Dermis microvascular lymphatic vessel endothelial cell (primary cell): Measurements from ENCODE around the gene TMOD2. TPM values are rescaled to one million over a fixed set of nuclear protein-coding genes. Genes with fewer than 3 reads are reported as not detected.
A peak's percentile ranks its signal among the peaks of the same experiment; 100 is the strongest.

Experiments used
- DNase-seq, 2 donors: peaks; one replicate each; pipeline versions ENCODE4 v3.0.0 to v3.0.0-alpha.2; 2010; ENCODE audit warnings: low read depth in 2 of 2
- total RNA-seq: library from RNA; depleted of rRNA; stranded (reverse); fragments of >200 nt; gene quantifications from 2 replicates; pipeline ENCODE4 v1.2.1, GENCODE V29; 2014

Gene TMOD2
- total RNA-seq, 1 donor from 2014 or later: 19.1 TPM

DNA sequence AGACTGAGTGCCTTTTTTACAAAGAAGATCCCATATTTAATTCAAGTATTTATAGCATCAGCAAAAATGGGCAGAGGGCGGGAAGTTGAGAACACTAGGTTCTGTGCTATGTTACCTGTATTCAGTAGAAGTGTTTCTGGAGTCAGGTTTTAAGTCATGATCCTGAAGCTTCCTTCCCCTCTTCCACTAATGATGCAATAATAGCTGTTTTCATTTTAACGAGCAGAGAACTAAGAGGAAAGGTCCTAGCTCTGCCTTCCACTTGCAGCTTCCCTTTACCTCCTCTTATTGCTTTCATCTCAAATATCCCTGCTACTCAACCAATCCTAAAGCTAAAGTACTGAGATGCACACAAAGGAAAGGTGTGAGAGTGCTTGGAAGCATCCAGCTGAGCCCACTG, 61.2 kb downstream of the TMOD2 start:
- DNase-seq: no peak

DNA sequence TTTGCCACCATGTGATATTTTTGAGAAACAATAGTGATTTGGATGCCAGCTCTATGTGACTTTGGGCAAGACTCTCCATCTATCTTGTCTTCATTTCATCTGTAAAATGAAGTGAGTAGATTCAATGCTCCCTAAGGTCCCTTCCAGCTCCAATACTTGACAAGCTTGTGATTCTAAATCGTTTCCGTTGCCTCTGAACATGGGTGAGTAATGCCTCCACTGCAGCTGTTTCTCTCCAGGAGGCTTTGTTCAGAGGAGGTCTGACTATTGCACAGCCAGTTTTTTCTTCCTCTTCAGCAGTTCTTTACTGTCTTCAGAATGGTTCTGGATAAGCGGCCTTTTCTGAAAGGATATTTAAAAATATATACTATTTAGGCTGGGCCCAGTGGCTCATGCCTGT, 63.2 kb downstream of the TMOD2 start:
- DNase-seq: no peak

DNA sequence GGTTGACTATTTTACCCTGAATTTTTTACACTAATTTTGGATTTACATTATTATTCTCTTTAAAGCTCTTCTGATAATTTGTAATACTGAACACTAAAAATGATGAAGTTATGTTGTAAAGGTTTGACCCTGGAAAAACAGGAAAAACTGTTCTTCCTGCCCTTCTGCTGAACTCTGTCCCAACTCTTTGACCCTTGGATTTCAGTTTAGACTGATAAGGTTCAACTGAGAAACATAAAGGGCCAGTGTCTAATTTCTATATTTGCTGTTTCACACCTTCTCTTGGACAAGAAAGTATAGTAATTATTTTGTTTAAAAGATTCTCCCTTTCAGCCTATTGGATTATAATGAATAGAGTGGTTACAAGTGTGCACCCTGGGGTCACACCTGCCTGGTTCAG, 65.2 kb downstream of the TMOD2 start:
- peak; percentile 43 to 57 for DNase-seq

DNA sequence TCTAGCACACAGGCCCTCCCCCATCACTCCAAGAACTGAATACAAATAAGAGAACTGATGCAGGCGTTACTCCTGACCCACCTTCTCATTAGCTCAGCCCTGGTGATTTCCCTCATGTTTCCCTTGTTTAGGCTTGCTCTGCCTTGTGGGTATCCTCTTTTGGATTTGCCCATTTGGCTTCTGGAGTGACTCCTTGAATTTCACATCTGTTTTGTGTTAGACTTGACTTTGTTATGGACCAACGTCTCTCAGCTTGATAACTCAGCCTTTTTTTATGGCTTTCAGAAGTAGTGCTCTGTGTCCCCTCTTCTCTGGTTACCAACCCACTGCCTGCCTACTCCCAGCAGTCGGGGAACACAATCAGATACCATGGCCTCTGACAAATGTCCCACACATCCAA, 66.8 kb downstream of the TMOD2 start:
- DNase-seq: no peak

DNA sequence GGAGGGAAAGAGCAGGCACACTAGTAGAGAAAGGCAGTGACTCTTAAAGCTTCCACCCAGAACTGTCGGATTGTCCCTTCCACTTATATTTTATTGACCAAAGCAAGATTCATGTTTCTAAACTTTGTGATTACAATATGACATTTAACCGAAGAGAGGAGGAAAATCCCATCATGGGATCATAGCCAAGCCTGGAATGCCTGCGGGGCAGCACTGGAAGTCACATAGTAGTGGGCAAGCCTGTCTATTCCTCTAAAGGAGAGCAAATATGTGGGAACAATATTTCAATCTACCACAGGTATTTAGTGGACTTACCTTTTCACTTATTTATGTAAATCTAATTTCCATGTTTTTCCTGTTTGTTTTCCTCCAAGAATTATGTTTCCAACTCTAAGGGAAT, 74.3 kb downstream of the TMOD2 start:
- no peak for DNase-seq

DNA sequence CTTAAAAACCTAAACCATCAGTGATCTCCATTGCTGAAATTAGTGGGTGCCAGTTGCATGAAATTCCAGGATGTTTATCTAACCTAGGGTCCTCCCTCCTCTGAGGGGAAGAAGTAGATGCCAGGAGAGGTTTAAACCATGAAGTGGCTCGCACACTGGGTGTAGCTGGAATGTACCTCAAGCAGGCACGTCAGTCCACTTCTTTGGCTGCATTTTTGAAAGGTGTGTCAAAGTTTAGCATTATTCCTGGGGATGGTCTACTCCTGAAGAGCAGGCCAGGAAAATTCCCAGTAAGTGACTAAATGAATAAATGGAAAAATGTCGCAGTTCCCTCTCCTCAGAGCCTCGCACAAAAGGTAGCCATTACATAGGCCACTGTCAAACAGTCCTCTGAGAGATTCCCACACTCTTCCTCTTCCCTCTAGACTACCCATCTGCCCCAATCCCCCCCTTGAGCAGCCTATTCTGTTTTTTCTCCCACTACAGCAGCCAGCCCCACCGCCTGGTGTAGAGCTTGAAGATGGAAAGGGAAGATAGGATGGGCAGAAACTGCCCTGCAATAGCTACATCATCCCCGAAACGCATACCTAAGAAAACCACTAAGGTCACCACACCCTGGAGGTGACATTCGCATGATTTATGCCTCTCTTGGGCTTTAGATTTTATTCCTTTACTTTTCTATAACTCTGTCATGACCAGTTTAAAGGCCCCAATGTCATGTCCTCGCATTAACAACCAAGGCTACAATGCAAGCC, 77.4 kb downstream of the TMOD2 start:
- no peak for DNase-seq

DNA sequence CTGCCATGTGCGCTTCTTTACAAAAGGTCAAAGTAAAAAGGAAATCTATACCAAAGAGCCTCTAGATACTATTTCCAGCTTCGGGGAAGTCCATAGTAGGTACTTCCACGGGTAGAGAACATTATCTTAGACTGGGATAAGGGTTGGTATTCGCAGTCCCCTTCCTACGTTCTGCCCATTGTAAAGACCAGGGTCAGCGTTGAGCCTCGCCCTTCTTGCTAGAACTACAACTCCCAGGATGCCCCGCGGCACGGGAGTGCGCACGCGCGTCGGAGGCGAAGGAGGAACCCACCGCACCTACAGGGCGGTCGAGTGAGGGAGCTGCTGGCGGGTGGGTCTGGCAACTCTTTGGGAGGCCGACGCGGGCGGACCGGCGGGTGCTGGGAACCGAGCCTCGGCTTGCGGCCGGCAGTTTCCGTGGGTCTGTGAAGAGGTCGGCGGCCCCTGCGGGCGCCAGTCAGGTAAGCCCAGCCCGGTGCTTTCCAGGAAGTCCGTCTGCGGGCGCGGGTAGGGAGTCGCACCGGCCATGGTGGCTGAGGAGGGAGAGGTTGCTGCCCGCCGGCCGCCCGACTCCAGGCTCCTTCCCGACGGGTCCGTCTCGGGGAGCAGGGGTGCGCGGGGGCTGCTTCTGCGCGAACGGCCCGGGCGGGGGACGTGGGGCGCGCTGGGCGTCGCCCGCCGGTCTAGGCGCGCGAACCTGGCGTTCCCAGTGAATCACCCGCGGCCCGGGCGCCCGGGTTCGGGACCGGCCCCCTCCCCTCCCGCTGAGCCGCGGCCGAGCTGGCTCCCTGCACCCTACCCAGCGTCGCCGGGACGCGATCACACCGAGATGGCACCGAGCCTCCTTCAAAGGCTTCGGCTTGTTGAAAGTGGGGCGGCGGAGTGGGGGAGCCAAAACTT, 78.2 kb downstream of the TMOD2 start, which contains the start of gene TMOD3:
Gene TMOD3 (plus strand): TSS at position 278 of the 900 bp plus-strand sequence. CDS start 33,232 bp downstream, outside the sequence.
- DNase-seq: peak; percentile 80 to 92

DNA sequence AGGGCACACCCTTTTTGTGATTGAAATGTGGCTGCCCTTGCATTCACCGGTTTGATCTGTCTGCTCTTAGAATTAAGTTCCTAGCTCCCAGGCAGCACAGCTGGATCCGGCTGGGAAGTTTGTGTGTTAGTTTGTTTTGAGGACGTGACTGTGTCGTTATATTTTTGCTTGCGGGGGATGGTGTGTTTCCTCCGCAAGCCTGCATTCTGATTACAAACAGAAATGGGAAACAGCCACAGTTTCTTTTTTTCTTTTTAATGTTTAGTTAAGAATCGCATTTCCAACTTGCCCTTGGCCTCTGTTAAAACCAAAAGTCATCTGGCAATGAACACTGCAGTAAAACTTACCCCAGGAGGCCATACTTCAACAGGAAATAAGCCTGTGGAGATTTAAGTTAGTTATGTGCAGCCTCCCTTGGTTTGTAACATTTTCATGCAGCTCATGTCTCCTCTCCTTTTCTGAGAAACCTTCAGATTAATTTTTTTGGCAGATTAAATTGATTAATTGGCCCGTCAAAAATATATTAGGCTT, 78.9 kb downstream of the TMOD2 start:
- peak in 1 of 2 donors; percentile 67 for DNase-seq

DNA sequence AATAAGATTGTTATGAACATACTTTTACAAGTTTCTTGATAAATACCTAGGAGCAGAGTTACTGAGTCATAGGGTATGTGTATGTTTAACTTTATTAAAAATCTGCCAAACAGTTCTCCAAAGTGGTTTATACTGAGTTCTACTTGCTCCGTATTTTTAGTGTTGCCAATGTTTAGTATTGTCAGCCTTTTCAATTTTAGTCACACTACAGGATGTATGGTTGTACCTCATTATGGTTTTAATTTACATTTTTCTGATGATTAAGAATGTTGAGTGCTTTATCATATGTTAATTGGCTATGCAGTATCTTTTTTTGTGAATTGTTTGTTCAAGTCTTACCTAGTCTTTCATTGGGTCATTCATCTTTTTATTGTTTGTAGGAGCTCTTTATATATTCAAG, 82.4 kb downstream of the TMOD2 start:
- no peak for DNase-seq

DNA sequence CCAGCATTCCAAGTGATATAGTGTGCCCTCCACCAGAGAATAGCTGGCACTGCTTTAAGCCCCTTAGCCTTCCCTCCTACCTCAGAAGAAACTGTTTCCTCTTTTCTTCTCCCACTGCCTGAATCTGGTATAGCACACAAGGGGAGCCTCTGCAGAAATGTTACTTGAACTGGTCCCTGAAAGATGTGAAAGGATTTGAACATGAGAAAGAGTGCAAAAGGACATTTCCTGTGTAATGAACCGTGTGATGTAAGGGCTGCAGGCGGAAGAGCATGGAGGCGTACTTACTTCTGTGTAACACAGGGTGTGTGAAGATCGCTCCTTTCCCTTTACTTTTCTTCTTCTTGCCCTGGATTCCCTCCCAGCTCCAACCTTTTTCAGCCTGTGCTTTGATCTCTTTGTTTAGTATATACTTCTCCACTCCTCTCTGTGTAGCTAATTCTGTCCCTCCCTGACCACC, 86.4 kb downstream of the TMOD2 start:
- DNase-seq: peak in 1 of 2 donors; percentile 69

DNA sequence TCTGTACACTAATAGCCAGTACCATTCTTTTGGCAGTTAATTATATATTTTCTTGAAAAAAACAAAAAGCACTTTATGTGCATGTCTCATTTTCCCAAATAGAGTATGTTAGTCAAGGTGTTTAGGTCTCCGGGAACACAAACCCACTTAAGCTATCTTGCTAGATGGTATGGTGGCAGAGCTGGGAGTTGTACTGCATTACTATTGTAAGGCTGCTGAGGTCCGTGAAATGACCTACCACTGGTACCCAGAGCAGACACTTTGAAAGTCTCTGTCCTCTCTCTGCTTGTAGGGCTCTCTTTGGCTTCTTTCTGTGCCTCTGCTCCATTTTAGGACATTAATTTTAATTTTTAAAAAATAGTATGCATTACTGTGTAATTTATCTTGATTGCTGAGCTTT, 86.9 kb downstream of the TMOD2 start:
- no peak for DNase-seq

DNA sequence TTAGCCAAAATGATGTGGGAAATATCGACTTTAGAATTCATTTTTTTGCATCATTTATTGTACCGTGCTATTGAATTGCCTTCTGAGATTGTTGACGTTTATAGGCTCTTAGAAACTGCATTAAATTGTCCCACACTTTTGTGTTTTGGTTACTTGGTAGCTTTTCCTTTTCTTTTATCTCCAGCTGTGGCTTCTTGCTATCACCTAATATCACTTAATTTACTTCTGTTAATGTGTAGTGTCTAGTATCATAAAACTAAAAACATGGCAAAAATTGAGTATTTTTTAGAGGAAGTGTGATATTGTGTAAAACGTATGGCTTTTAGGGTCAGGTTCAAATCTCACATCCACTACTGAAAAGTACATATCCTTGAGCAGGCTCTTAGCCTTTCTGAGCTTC, 89.3 kb downstream of the TMOD2 start:
- no peak for DNase-seq

DNA sequence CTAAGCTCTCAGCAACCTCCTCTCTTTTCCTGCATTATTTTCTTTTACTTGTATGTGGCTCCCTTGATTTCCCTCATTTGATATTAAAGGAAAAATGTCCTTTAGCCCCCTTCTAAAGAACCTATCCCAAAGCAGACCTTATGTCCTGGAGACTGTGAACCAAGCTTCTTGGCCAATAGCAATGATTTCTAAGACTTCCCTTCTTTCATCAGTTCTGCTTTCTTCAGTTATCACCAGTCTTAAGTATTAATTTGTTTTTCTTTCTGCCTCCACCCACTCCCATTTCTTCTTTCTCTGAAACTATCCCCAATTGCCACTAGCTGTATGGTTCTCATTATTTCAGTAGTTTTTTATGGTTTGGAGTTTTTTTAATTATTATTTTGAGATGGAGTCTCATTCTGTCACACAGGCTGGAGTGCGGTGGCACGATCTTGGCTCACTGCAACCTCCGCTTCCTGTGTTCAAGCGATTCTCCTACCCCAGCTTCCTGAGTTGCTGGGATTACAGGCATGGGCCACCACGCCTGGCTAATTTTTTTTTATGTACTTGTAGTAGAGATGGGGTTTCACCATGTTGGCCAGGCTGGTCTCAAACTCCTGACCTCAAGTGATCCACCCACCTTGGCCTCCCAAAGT, 90.1 kb downstream of the TMOD2 start:
- DNase-seq: peak; percentile 55 to 75

DNA sequence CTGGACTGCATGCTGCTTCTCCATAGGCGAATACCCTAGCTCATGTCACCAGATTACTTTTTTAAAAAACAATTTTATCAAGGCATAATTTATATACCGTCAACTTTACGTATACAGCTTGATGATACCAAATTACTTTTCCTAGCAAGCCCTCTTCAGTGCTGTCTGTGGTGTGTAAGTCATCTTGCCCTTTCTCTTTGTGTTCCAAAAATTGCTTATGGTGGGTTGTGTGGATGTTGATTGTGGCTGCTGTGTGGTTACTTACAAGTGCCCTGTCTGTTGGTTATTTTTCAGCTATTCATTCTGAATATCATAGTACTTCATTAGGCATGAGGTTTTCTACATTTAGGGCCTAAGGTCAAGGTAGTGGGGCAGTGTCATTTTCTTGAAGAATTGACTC, 90.9 kb downstream of the TMOD2 start:
- no peak for DNase-seq

DNA sequence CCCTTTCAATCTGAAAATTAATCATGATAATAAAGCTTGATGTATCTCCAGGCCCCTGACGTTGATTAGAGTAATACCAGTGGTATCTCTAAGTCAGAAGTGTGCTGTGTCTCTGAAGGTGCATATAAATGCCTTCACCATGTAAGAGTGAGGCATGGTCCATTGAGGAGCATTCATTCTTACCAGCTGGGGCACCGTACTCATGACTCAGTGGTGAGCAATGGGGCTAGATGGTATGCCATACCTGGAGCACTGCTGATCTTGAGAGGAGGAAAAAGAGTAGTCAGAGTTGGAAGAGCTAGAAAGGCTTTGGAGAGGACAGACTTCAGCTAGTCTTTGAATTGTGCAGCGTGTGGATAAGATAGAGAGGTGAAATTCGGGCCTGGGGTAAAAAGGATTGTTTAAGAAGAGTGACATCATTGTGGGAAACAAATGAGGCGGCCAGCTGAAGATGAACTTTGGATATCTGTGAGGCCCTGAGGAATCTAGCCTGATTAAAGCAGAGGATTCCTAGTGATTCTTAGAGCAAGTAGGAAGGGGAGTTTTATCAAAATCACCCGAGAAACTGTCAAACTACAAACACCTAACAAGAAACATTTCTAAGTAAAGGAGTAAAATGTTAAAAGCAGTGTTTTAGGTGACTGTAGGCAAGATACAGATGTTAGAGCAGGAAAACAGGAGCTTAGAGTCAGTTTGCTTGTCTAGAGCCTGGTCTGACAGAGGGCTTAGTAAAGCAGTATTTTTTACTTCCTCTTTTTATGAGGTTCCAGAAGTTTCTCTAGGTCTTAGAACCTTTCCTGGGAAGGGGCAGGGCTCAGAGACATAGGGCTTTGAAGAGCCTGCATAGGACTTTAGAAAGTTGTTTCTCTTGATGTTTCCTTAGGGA, 91.7 kb downstream of the TMOD2 start:
- DNase-seq: peak in 1 of 2 donors; percentile 60

DNA sequence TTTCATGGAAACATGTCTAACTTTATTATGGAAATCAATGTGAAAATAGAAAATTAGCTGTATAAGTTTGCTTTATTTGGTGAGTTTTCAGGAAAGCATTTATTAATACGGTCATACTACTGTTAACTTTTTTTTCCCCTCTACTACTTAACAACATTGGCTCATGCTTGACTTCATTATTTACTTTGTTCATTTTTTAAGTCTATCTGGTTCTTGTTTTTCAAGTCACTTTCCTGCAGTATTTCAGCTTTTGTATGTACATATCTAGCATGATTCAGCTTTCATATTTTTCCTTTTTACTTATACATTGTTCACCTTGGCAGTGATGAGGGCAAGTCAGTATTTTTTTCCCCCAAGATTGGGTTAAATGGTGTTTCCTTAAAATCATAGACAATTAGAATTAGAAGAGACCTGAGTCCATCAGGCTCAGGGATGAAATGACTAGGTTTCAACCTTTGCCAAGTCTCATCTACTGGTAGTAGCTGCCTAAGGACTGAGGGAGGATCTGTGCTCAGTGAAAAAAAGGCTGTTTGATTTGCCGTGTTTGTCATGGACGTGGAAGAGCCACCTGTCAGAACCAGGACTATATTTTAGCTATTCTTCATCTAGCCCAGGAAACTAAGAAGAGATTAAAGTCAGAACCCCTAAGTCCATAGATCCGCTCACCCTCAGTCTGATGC, 93.5 kb downstream of the TMOD2 start:
- DNase-seq: peak in 1 of 2 donors; percentile 60

DNA sequence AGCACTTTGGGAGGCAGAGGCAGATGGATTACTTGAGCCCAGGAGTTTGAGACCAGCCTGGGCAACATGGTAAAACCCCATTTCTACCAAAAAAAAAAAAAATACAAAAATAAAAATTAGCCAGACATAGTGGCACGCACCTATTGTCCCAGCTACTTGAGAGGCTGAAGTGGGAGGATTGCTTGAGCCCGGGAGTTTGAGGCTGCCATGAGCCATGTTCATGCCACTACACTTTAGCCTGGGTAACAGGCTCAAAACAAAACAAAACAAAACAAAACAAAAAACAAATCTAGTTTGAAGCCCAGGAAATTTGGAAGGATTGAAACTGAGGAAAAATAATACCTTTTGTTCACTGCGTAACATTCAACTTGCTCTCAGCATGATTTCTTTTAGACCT, 94.7 kb downstream of the TMOD2 start:
- DNase-seq: no peak

DNA sequence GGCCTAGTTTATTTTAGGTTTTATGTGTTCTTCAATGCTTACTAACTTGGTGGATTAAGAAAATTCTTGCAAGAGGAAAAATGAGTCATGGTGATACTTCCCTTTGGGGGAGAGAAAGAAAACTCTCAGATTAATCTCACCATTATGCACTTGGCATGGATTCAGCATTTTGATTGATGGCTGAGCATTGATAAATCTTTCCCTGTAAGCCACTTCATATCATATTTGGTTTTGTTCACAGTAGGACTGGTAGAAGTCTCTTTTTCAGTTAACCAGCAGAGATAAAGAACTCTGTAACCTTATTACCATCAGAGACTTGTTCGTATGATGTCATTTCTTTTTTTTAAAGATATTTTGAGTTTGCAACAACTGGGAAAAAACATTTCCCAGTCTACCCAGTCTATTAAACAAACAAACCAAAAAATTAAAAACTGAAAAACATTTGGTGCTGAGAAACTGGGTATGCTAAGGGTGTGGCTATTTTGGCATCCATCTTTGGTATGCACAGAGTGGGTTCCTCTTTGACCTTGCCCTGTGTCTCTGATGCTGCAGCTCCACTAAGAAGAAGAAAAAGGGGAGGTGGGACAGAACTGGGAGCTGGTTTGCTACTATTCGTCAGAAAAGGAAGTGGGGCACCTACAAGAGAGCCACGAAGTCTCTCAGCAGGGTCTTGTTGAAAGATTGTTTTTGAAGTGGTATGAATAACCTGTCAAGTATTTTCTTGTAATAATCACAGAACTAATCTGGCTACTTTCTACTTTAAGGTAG, 95.2 kb downstream of the TMOD2 start:
- DNase-seq: peak in 1 of 2 donors; percentile 93

DNA sequence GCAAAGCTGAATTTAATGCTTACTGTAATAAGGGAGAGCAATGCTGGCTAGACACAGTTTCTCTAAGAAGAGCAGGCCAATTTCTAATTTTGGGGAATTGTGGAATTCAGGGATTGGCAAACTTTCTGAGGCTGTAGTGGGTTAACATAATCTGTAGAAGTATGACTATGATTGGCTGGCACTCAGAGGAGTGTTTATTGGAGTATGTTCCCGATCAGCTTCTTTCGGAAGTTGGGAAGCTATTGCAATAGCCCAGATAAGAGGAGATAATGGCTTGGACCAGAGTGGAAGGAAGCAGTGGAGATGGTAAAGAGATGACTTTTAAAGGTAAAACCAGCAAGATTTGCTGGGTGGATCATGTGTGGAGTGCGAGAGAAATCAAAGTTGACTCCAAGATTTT, 97.4 kb downstream of the TMOD2 start:
- peak in 1 of 2 donors; percentile 44 for DNase-seq
